Rectal smooth muscle tissue (tissue), 1 donor: Measurements from ENCODE around the gene RFNG.

Source experiments
- H3K27ac ChIP-seq: one replicate; pipeline ENCODE4 v1.7.0; 2013; ENCODE audit warnings: low read depth, low read length, inconsistent platforms
- H3K27me3 ChIP-seq: one replicate; pipeline ENCODE4 v1.7.0; 2013; ENCODE audit warnings: low read length; ENCODE audit not compliant: control insufficient read depth, insufficient read depth
- H3K36me3 ChIP-seq: one replicate; pipeline ENCODE4 v1.7.0; 2013; ENCODE audit warnings: low read length; ENCODE audit not compliant: control insufficient read depth, insufficient read depth
- H3K4me1 ChIP-seq: one replicate; pipeline ENCODE4 v1.7.0; 2013; ENCODE audit warnings: low read length; ENCODE audit not compliant: control insufficient read depth, insufficient read depth
- H3K4me3 ChIP-seq: one replicate; pipeline ENCODE4 v1.7.0; 2013; ENCODE audit warnings: low read length
- H3K9ac ChIP-seq: one replicate; pipeline ENCODE4 v1.7.0; 2013; ENCODE audit warnings: low read length

RFNG gene

DNA sequence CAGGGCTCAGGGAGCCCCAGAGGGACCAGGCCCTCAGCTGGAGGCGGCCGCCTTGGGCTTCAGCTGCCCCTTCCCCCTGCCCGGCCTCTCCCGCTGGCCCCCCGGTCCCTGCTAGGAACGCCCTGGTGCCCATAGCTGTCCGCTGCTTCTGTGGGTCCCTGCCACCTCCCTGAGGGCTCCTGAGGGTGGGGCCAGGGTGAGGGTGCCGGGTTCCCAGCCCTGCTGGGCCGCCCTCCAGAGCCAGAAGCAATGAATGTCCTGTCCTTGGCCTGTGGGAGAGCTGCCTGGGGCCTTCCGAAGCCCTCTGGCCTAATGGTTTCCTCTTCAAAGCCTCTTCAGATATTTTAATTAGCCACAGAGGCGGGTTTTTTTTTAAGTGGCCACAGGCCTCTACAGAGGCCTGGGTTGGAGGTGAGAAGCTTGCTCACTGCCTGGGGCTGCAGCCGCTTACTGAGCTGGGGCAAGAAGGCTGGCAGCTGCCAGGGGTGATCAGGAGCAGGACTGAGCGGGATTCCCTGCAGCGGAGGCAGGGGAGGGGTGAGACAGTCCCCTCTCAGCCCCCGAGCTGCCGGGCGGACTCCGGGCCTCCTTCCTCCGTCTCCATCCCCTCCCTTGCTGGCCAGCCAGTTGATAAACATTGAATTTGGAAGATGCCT, 38.8 kb downstream of the RFNG start:
- Histone ChIP-seq H3K9ac (no peak overlapping the region), H3K4me3 (no peak overlapping the region), H3K27ac (peak overlapping the region; percentile 72), H3K4me1 (peaks cover 6% of the 10 kb centered on the region), H3K27me3 (no peaks in the 10 kb centered on the region), H3K36me3 (no peaks in the 10 kb centered on the region)

GRCh38 chr17:82012261-82012639, 39.4 kb downstream of the RFNG start:
- H3K27ac ChIP-seq = peak overlapping the region; percentile 72
- H3K9ac ChIP-seq = no peak overlapping the region
- H3K4me3 ChIP-seq = no peak overlapping the region
- no peaks in the 10 kb centered on the region for H3K27me3 ChIP-seq
- H3K36me3 ChIP-seq = no peaks in the 10 kb centered on the region
- H3K4me1 ChIP-seq = peaks cover 6% of the 10 kb centered on the region

DNA sequence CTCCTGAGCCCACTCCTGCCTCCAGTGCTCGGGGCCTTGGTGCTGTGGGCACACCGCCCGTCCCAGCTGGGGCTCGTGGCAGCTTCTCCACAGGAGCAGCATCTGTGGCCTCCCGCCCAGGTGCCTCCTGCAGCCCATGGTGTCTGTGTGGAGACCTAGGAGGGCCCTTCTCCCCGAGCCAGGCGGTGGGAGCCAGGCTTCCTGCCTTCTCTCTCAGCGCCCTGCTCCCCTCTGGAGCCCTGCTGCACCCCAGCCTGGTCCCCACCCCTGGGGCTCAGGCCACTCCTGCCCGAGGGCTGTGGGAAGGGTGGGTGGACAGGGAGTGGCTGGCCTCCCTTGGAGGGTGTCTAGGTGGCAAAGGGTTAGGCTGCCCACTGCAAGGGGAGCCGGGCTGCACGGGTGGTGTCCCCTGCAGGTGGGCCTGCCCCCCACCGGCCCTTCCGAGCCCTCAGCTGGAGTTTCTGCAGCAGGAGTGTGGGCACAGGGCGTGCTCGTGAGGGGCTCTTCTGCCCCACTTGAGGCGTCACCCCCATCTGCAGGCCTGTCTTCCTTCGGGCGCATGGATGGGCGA, 39.9 kb downstream of the RFNG start:
- peaks cover 7% of the 10 kb centered on the region for H3K4me1 ChIP-seq
- no peak overlapping the region for H3K4me3 ChIP-seq
- no peak overlapping the region for H3K9ac ChIP-seq
- H3K27me3 ChIP-seq = no peaks in the 10 kb centered on the region
- no peak overlapping the region for H3K27ac ChIP-seq
- no peaks in the 10 kb centered on the region for H3K36me3 ChIP-seq

- Histone ChIP-seq H3K4me3 (no peak overlapping the region), H3K36me3 (no peaks in the 10 kb centered on the region), H3K4me1 (peaks cover 13% of the 10 kb centered on the region), H3K27ac (no peak overlapping the region), H3K27me3 (no peaks in the 10 kb centered on the region), H3K9ac (no peak overlapping the region)
Measured at GRCh38 chr17:82010575-82011525, 40.8 kb downstream of the RFNG start.

DNA sequence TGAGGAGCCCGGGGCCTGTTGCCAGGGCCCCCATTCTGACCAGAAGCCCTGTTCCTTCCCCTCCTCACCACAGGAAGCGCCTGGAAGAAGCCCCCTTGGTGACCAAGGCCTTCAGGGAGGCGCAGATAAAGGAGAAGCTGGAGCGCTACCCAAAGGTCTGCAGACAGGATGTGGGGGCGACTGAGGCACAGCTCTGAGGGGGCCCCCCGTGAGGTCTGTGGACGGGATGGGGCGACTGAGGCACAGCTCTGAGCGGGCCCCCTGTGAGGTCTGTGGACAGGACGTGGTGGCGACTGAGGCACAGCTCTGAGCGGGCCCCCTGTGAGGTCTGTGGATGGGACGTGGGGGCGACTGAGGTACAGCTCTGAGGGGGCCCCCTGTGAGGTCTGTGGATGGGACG, 42.2 kb downstream of the RFNG start:
- Histone ChIP-seq H3K4me3 (no peak overlapping the region), H3K27me3 (no peaks in the 10 kb centered on the region), H3K27ac (no peak overlapping the region), H3K4me1 (peaks cover 13% of the 10 kb centered on the region), H3K36me3 (no peaks in the 10 kb centered on the region), H3K9ac (no peak overlapping the region)

GRCh38 chr17:82008941-82009405, 42.6 kb downstream of the RFNG start:
- H3K4me1 ChIP-seq = peaks cover 17% of the 10 kb centered on the region
- no peaks in the 10 kb centered on the region for H3K27me3 ChIP-seq

GRCh38 chr17:82008258-82008940, 43.2 kb downstream of the RFNG start:
- Histone ChIP-seq H3K27me3 (no peaks in the 10 kb centered on the region), H3K27ac (no peak overlapping the region), H3K36me3 (no peaks in the 10 kb centered on the region), H3K9ac (no peak overlapping the region), H3K4me3 (no peak overlapping the region), H3K4me1 (peaks cover 15% of the 10 kb centered on the region)

More at GRCh38 chr17:82008941-82009405, 42.6 kb downstream of the RFNG start:
- no peak overlapping the region for H3K9ac ChIP-seq
- H3K4me3 ChIP-seq = no peak overlapping the region
- no peaks in the 10 kb centered on the region for H3K36me3 ChIP-seq
- H3K27ac ChIP-seq = no peak overlapping the region

- Histone ChIP-seq H3K4me3 (no peak overlapping the region), H3K9ac (no peak overlapping the region), H3K36me3 (no peaks in the 10 kb centered on the region), H3K4me1 (peaks cover 18% of the 10 kb centered on the region), H3K27me3 (no peaks in the 10 kb centered on the region), H3K27ac (no peak overlapping the region)
Measured at GRCh38 chr17:82007495-82008257, 43.9 kb downstream of the RFNG start.

- Histone ChIP-seq H3K9ac (no peak overlapping the region), H3K4me3 (no peak overlapping the region), H3K36me3 (no peaks in the 10 kb centered on the region), H3K27me3 (no peaks in the 10 kb centered on the region), H3K4me1 (peaks cover 18% of the 10 kb centered on the region), H3K27ac (no peak overlapping the region)
Measured at GRCh38 chr17:82007228-82007494, 44.5 kb downstream of the RFNG start.

GRCh38 chr17:82006468-82007227, 45.0 kb downstream of the RFNG start:
- no peaks in the 10 kb centered on the region for H3K27me3 ChIP-seq
- H3K27ac ChIP-seq = peak overlapping the region; percentile 22
- H3K36me3 ChIP-seq = no peaks in the 10 kb centered on the region
- H3K4me3 ChIP-seq = no peak overlapping the region
- H3K9ac ChIP-seq = no peak overlapping the region
- peaks cover 18% of the 10 kb centered on the region for H3K4me1 ChIP-seq

- H3K36me3 ChIP-seq = no peaks in the 10 kb centered on the region
- H3K4me1 ChIP-seq = peaks cover 18% of the 10 kb centered on the region
- H3K27ac ChIP-seq = no peak overlapping the region
- H3K27me3 ChIP-seq = no peaks in the 10 kb centered on the region
- H3K9ac ChIP-seq = no peak overlapping the region
- no peak overlapping the region for H3K4me3 ChIP-seq
Measured at GRCh38 chr17:82005701-82006348, 45.8 kb downstream of the RFNG start.
